Fibroblast of mammary gland (primary cell): ENCODE results near the gene ZSCAN5B.
"Not testable (repeated sequence)": the region's sequence is repeated elsewhere in the genome, so short reads cannot be mapped to it uniquely, and the experiment has no call there.

Experiments
- DNase-seq: peaks from one replicate; pipeline ENCODE4 v3.0.0-alpha.2; 2010; ENCODE audit warnings: low read depth
- H3K4me3 ChIP-seq: 2 replicates; pipeline ENCODE4 v1.5.1; 2011; ENCODE audit warnings: low read depth, mild to moderate bottlenecking, low read length, moderate library complexity; ENCODE audit not compliant: control insufficient read depth
- TF ChIP-seq, protein P1 (sequence below): conservative IDR thresholded peaks from 2 replicates; pipeline ENCODE4 v1.5.1; 2011; ENCODE audit warnings: low read depth, low read length, inconsistent platforms; ENCODE audit not compliant: control insufficient read depth, insufficient read depth

ZSCAN5B gene

DNA sequence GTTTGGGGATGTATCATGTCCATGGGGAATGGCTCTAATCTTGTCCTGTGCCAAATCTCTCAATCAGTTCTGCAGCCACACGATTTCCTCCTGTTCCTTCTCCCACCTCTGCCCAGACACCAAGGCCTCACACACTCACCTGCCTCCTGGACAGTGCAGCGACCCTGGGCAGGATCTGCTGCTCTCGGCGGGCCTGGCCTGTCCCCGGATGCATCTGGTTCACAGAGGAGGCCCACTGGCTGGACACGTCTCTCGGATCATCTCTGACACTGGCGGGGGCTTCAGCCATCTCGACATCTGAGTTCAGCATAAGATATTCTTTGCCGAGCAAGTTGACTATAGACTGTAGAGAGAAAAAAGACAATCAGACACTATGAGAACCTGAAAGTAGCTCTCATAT is 5.9 kb downstream of the ZSCAN5B start:
- H3K4me3 ChIP-seq: no peak overlapping the region
- no peak for DNase-seq
- TF ChIP-seq, protein P1, sequence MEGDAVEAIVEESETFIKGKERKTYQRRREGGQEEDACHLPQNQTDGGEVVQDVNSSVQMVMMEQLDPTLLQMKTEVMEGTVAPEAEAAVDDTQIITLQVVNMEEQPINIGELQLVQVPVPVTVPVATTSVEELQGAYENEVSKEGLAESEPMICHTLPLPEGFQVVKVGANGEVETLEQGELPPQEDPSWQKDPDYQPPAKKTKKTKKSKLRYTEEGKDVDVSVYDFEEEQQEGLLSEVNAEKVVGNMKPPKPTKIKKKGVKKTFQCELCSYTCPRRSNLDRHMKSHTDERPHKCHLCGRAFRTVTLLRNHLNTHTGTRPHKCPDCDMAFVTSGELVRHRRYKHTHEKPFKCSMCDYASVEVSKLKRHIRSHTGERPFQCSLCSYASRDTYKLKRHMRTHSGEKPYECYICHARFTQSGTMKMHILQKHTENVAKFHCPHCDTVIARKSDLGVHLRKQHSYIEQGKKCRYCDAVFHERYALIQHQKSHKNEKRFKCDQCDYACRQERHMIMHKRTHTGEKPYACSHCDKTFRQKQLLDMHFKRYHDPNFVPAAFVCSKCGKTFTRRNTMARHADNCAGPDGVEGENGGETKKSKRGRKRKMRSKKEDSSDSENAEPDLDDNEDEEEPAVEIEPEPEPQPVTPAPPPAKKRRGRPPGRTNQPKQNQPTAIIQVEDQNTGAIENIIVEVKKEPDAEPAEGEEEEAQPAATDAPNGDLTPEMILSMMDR: no peak

DNA sequence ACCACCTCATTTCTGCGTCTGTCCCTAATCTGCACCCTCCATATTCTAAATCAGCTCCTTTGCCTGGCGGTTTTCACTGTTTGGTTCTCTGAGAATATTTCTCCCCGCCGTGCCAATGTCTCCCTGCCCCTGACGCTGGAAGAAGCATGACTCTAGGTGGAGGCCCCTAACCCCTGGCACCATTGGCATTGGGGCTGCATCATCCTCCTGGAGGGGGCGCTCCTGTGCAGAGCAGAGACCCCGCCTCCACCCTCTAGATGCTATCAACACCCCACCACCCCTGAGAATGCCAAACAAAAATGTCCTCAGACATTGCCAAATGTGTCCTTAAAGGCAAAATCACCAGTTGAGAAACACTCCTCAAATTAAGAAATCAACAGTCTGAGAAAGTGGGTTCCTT is 6.5 kb downstream of the ZSCAN5B start:
- H3K4me3 ChIP-seq: no peak overlapping the region
- DNase-seq: no peak
- TF ChIP-seq, protein P1: no peak

DNA sequence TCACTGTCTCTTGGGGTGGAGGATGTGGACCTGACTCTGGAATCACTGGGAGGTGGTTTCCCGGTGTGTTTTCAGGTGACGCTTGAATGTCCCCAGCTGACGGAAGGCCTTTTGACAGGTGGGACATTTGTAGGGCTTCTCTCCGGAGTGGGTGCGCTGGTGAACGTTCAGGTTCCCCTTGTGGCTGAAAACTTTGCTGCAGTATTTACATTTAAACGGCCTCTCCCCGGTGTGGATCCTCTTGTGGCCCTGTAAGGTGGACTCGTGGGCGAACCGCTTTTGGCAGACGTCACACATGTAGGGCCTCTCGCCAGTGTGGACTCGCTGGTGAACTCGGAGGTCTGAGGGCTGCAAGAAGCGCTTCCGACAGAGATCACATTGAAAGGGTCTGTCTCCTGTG is 7.8 kb downstream of the ZSCAN5B start:
- TF ChIP-seq, protein P1: no peak
- no peak overlapping the region for H3K4me3 ChIP-seq
- no peak for DNase-seq

DNA sequence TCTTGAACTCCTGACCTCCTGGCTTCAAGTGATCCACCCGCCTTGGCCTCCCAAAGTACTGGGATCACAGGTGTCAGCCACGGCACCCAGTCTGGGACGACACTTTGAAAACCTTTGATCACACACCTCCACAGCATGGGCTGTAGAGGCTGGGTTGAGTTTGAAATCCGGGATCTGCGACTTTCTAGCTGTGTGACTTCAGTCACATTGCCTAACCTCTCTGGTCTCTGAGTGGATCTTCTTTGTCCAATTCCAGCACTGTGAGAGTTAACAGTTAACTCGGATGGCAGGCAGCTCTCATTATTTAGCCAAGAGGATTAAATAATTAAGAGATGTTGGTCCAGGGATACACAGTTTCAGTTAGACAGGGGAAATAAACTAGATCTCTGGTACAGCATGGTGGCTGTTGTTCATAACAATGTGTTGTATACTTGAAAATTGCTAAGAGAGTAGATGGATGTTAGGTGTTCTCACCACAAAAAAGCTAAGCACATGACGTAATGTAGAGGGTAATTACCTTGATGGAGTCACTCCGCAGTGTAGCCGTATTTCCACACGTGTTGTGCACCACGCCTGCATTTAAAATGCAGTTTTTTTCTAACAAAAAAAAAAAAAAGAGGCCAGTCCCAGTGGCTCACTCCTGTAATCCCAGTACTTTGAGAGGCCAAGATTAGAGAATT is 19.9 kb downstream of the ZSCAN5B start:
- no peak for DNase-seq
- no peak overlapping the region for H3K4me3 ChIP-seq
- TF ChIP-seq, protein P1: no peak

DNA sequence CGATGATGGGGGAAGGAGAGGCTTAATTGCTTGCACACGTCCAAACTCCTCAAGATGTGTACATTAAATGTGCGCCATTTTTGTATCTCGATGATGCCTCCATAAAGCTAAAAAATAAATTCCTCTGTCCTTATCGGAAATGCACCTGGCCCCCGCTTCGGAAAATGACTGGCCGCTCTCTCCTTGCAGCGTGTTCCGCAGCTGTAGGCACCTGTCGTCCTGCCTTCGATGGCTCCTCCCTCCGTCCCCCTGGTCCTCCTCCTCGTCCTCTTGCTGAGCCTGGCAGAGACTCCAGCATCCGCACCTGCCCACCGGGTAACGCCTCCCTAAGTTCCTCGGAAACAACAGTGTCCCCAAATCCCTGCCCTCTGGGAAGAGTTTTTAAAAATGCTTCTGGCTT is 20.7 kb downstream of the ZSCAN5B start:
- no peak for DNase-seq
- TF ChIP-seq, protein P1: no peak
- no peak overlapping the region for H3K4me3 ChIP-seq

DNA sequence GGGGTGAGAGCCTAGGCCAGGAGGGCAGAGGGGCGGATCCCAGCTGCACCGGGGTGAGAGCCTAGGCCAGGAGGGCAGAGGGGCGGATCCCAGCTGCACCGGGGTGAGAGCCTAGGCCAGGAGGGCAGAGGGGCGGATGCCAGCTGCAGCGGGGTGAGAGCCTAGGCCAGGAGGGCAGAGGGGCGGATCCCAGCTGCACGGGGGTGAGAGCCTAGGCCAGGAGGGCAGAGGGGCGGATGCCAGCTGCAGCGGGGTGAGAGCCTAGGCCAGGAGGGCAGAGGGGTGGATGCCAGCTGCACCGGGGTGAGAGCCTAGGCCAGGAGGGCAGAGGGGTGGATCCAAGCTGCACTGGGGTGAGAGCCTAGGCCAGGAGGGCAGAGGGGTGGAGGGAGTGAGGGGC is 21.3 kb downstream of the ZSCAN5B start:
- H3K4me3 ChIP-seq, DNase-seq: not testable (repeated sequence)

DNA sequence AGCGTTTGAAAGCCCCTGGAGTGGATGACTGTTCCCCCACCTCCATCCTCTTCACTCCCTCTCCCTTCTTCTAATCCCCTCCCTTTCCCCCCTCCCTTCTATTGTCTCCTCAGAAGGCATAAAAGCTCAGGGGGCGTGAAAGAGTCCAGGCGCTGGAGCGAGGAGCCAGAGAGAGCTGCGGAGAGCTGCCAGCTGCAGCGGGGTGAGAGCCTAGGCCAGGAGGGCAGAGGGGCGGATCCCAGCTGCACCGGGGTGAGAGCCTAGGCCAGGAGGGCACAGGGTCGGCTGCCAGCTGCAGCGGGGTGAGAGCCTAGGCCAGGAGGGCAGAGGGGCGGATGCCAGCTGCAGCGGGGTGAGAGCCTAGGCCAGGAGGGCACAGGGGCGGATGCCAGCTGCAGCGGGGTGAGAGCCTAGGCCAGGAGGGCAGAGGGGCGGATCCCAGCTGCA is 21.7 kb downstream of the ZSCAN5B start, which contains the start of gene GALP:
Gene GALP (plus strand): TSS at position 148 of the 447 bp plus-strand sequence. CDS start 1,101 bp downstream, outside the sequence.
- not testable (repeated sequence) for H3K4me3 ChIP-seq, DNase-seq

DNA sequence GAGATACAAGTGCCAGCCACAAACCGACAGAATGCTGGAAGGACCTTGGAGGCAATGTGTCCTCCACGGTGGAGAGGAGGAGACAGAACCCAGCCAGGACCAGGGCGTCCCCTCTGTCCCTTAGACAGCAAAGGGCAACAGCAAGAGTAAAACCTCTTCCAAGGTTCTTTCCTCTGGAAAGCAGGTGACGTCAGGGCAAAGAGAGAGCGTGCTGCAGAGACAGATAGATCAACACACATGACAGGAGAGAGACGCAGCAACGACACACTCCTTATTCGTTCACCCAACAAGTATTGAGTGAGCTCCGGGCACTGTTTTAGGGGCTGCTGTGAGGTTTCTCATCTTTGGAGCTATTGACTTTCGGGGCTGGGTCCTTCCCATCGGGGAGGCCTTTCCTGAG is 23.0 kb downstream of the ZSCAN5B start:
- DNase-seq: no peak
- H3K4me3 ChIP-seq: no peak overlapping the region
- TF ChIP-seq, protein P1: no peak
